Measurements from ENCODE around the gene TMEM140. TPM values are rescaled to one million over a fixed set of nuclear protein-coding genes. Genes with fewer than 3 reads are reported as not detected.
A peak's percentile ranks its signal among the peaks of the same experiment; 100 is the strongest.
"Not testable (repeated sequence)": the region's sequence is repeated elsewhere in the genome, so short reads cannot be mapped to it uniquely, and the experiment has no call there.

The TMEM140 gene
- total RNA-seq, 4 donors from 2014 or later = 116 to 179 (median 145) TPM

GRCh38 chr7:135121868-135122267, 26.0 kb upstream of the TMEM140 start:
- intact Hi-C loops (cut with DNase I; ENCODE audit: low total_unique reads) (no loop called here), in situ Hi-C loops (cut with MboI; ENCODE audit: low sequenced_read_pairs in 4 of 4) (no loop called here)
- no peaks in the 10 kb centered on the region for H3K9me3 ChIP-seq
- H3K4me1 ChIP-seq = no peaks in the 10 kb centered on the region
- no peaks in the 10 kb centered on the region for H3K27me3 ChIP-seq
- H3K4me3 ChIP-seq = no peak overlapping the region
- DNase-seq = peak in 1 of 2 donors; percentile 42
- ATAC-seq = no peak
- peak overlapping the region in 1 of 4 donors; percentile 32 for H3K27ac ChIP-seq
- TF ChIP-seq, protein P1, sequence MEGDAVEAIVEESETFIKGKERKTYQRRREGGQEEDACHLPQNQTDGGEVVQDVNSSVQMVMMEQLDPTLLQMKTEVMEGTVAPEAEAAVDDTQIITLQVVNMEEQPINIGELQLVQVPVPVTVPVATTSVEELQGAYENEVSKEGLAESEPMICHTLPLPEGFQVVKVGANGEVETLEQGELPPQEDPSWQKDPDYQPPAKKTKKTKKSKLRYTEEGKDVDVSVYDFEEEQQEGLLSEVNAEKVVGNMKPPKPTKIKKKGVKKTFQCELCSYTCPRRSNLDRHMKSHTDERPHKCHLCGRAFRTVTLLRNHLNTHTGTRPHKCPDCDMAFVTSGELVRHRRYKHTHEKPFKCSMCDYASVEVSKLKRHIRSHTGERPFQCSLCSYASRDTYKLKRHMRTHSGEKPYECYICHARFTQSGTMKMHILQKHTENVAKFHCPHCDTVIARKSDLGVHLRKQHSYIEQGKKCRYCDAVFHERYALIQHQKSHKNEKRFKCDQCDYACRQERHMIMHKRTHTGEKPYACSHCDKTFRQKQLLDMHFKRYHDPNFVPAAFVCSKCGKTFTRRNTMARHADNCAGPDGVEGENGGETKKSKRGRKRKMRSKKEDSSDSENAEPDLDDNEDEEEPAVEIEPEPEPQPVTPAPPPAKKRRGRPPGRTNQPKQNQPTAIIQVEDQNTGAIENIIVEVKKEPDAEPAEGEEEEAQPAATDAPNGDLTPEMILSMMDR (IDR thresholded peaks at IDR 0.05 in 4 of 5, conservative IDR thresholded peaks at IDR 0.05 in 1 of 5) = no peak
- TF ChIP-seq POLR2A (IDR thresholded peaks at IDR 0.05) = no peak
- H3K36me3 ChIP-seq = peaks cover 0 to 6% of the 10 kb centered on the region in 2 donors

DNA sequence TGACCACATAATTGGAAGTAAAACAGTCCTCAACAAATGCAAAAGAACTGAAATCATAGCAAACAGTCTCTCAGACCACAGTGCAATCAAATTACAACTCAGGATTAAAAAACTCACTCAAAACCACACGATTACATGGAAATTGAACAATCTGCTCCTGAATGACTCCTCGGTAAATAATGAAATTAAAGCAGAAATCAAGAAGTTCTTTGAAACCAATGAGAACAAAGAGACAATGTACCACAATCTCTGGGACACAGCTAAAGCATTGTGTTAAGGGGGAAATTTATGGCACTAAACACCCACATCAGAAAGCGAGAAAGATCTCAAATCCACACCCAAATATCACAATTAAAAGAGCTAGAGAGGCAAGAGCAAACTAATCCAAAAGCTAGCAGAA, 23.2 kb upstream of the TMEM140 start:
- H3K27ac ChIP-seq; H3K4me1 ChIP-seq; H3K4me3 ChIP-seq; ATAC-seq; H3K9me3 ChIP-seq; H3K27me3 ChIP-seq; H3K36me3 ChIP-seq; in situ Hi-C loops (cut with MboI; ENCODE audit: low sequenced_read_pairs in 4 of 4); intact Hi-C loops (cut with DNase I; ENCODE audit: low total_unique reads); DNase-seq: not testable (repeated sequence)

- H3K36me3 ChIP-seq = no peaks in the 10 kb centered on the region
- TF ChIP-seq, protein P1 (IDR thresholded peaks at IDR 0.05 in 4 of 5, conservative IDR thresholded peaks at IDR 0.05 in 1 of 5) = no peak
- no peak for TF ChIP-seq POLR2A (IDR thresholded peaks at IDR 0.05)
- DNase-seq (no peak), ATAC-seq (no peak)
- H3K27ac ChIP-seq = no peak overlapping the region
- intact Hi-C loops (cut with DNase I; ENCODE audit: low total_unique reads) (no loop called here), in situ Hi-C loops (cut with MboI; ENCODE audit: low sequenced_read_pairs in 4 of 4) (no loop called here)
- H3K4me3 ChIP-seq = no peak overlapping the region
- no peaks in the 10 kb centered on the region for H3K4me1 ChIP-seq
- H3K9me3 ChIP-seq = no peaks in the 10 kb centered on the region
- no peaks in the 10 kb centered on the region for H3K27me3 ChIP-seq
Observed at GRCh38 chr7:135128931-135129330, 18.9 kb upstream of the TMEM140 start.

- intact Hi-C loops (cut with DNase I; ENCODE audit: low total_unique reads) = no loop called here
- no peak overlapping the region for H3K4me3 ChIP-seq
- in situ Hi-C loops (cut with MboI; ENCODE audit: low sequenced_read_pairs in 4 of 4) = no loop called here
Observed at GRCh38 chr7:135129579-135129978, 18.3 kb upstream of the TMEM140 start.

GRCh38 chr7:135143885-135144668, 3.8 kb upstream of the TMEM140 start:
- DNase-seq (no peak), ATAC-seq (no peak)
- intact Hi-C loops (cut with DNase I; ENCODE audit: low total_unique reads) (loop anchor here (10.0 kb wide), 1 partner anchor 831 kb away; the partner anchor contains the start of gene MTPN), in situ Hi-C loops (cut with MboI; ENCODE audit: low sequenced_read_pairs in 4 of 4) (no loop called here)
- Histone ChIP-seq H3K27ac (peak overlapping the region; percentile 3 to 99 (median 80)), H3K4me3 (no peak overlapping the region), H3K9me3 (no peaks in the 10 kb centered on the region), H3K27me3 (no peaks in the 10 kb centered on the region), H3K4me1 (peaks cover 22 to 23% of the 10 kb centered on the region in 2 donors), H3K36me3 (no peaks in the 10 kb centered on the region)
- no peak for TF ChIP-seq POLR2A (IDR thresholded peaks at IDR 0.05)
- TF ChIP-seq, protein P1 (IDR thresholded peaks at IDR 0.05 in 4 of 5, conservative IDR thresholded peaks at IDR 0.05 in 1 of 5) = no peak

More at GRCh38 chr7:135129579-135129978, 18.3 kb upstream of the TMEM140 start:
- TF ChIP-seq, protein P1 (IDR thresholded peaks at IDR 0.05 in 4 of 5, conservative IDR thresholded peaks at IDR 0.05 in 1 of 5) = no peak
- TF ChIP-seq POLR2A (IDR thresholded peaks at IDR 0.05) = no peak
- H3K36me3 ChIP-seq = no peaks in the 10 kb centered on the region
- H3K4me1 ChIP-seq = no peaks in the 10 kb centered on the region
- ATAC-seq (no peak), DNase-seq (no peak)
- no peaks in the 10 kb centered on the region for H3K9me3 ChIP-seq
- H3K27ac ChIP-seq = no peak overlapping the region
- no peaks in the 10 kb centered on the region for H3K27me3 ChIP-seq

Measured in gastrocnemius medialis (tissue), 4 donors.